OCI-LY1 (cell line): ENCODE results near the gene SGCD.

Source experiments
- H2AFZ ChIP-seq: fragments of 200-600 bp; sonication (generic), shearing (Covaris generic); 2 replicates; pipeline ENCODE4 v1.6.0; 2014; ENCODE audit warnings: antibody characterized with exemption, mild to moderate bottlenecking, low read length
- H3F3A ChIP-seq: fragments of 200-600 bp; sonication (generic), shearing (Covaris generic); 2 replicates; pipeline ENCODE4 v1.6.0; 2014; ENCODE audit warnings: mild to moderate bottlenecking, antibody characterized with exemption, low read length, moderate library complexity; ENCODE audit not compliant: insufficient read depth
- H3K27ac ChIP-seq: fragments of 200-600 bp; sonication (generic); 2 replicates; pipeline ENCODE4 v1.5.1; 2014; ENCODE audit warnings: low read length, mixed run types, mild to moderate bottlenecking, low read depth; ENCODE audit not compliant: poor library complexity, severe bottlenecking
- H3K27me3 ChIP-seq: fragments of 200-600 bp; sonication (generic); 2 replicates; pipeline ENCODE4 v1.6.0; 2014; ENCODE audit warnings: antibody characterized with exemption, mild to moderate bottlenecking, low read length, moderate library complexity; ENCODE audit not compliant: insufficient read depth
- H3K36me3 ChIP-seq: fragments of 200-600 bp; sonication (generic); 2 replicates; pipeline ENCODE4 v1.6.1; 2014; ENCODE audit warnings: mild to moderate bottlenecking, antibody characterized with exemption, low read length, moderate library complexity, mixed read lengths; ENCODE audit not compliant: insufficient read depth
- H3K4me1 ChIP-seq: fragments of 200-600 bp; sonication (generic); 2 replicates; pipeline ENCODE4 v1.5.1; 2014; ENCODE audit warnings: mild to moderate bottlenecking, low read length, moderate library complexity; ENCODE audit not compliant: insufficient read depth, severe bottlenecking
- H3K4me2 ChIP-seq: fragments of 200-600 bp; sonication (generic), shearing (Covaris generic); 2 replicates; pipeline ENCODE4 v1.6.1; 2014; ENCODE audit warnings: low read length
- H3K4me3 ChIP-seq: fragments of 200-600 bp; sonication (generic); 2 replicates; pipeline ENCODE4 v1.5.1; 2014; ENCODE audit warnings: low read length, low read depth, mild to moderate bottlenecking, mixed read lengths; ENCODE audit not compliant: poor library complexity, severe bottlenecking
- H3K79me2 ChIP-seq: fragments of 200-600 bp; shearing (Covaris generic); 2 replicates; pipeline ENCODE4 v1.6.1; 2016; ENCODE audit warnings: mixed run types, low read length, mixed read lengths; ENCODE audit not compliant: insufficient read depth
- H3K9ac ChIP-seq: fragments of 200-600 bp; sonication (generic), shearing (Covaris generic); 2 replicates; pipeline ENCODE4 v1.6.1; 2014; ENCODE audit warnings: mild to moderate bottlenecking, low read length, mixed read lengths
- H3K9me2 ChIP-seq: fragments of 200-600 bp; sonication (generic), shearing (Covaris generic); 2 replicates; pipeline ENCODE4 v1.6.1; 2014; ENCODE audit warnings: low read depth, mild to moderate bottlenecking, low read length, mixed read lengths
- H3K9me3 ChIP-seq: fragments of 200-600 bp; shearing (Covaris generic); 2 replicates; pipeline ENCODE4 v1.6.1; 2014; ENCODE audit warnings: low read length, mixed read lengths
- H4K20me1 ChIP-seq: fragments of 200-600 bp; sonication (generic), shearing (Covaris generic); 2 replicates; pipeline ENCODE4 v1.6.0; 2016; ENCODE audit warnings: mild to moderate bottlenecking, low read length; ENCODE audit not compliant: insufficient read depth
- CTCF ChIP-seq: fragments of 200-600 bp; sonication (generic), shearing (Covaris generic); IDR thresholded peaks from 2 replicates; pipeline ENCODE4 v1.5.1; 2017; ENCODE audit warnings: mild to moderate bottlenecking, antibody characterized with exemption, low read length, moderate library complexity, mixed read lengths
- EZH2 ChIP-seq: fragments of 200-600 bp; sonication (generic), shearing (Covaris generic); IDR thresholded peaks from 2 replicates; pipeline ENCODE4 v1.8.0; 2017; ENCODE audit warnings: borderline replicate concordance, mixed run types, mild to moderate bottlenecking, antibody characterized with exemption, low read length, moderate library complexity, mixed read lengths

Gene SGCD

GRCh38 chr5:156361436-156362109 is 34.6 kb downstream of the SGCD start:
- no peak for TF ChIP-seq EZH2
- TF ChIP-seq CTCF: no peak
- Histone ChIP-seq H3F3A (no peaks in the 10 kb centered on the region), H3K36me3 (no peaks in the 10 kb centered on the region), H3K79me2 (no peaks in the 10 kb centered on the region), H2AFZ (no peak overlapping the region), H3K4me3 (no peak overlapping the region), H3K4me2 (no peak overlapping the region), H3K4me1 (no peaks in the 10 kb centered on the region), H4K20me1 (no peaks in the 10 kb centered on the region), H3K9me3 (no peaks in the 10 kb centered on the region), H3K27me3 (no peaks in the 10 kb centered on the region), H3K9me2 (no peaks in the 10 kb centered on the region), H3K9ac (no peak overlapping the region), H3K27ac (no peak overlapping the region)

GRCh38 chr5:156363861-156364260 is 36.9 kb downstream of the SGCD start:
- H3F3A ChIP-seq: no peaks in the 10 kb centered on the region
- no peaks in the 10 kb centered on the region for H3K9me3 ChIP-seq
- H3K79me2 ChIP-seq: no peaks in the 10 kb centered on the region
- H2AFZ ChIP-seq: no peak overlapping the region
- no peaks in the 10 kb centered on the region for H3K9me2 ChIP-seq
- H3K9ac ChIP-seq: no peak overlapping the region
- no peaks in the 10 kb centered on the region for H3K4me1 ChIP-seq
- no peak overlapping the region for H3K4me3 ChIP-seq
- H4K20me1 ChIP-seq: no peaks in the 10 kb centered on the region
- no peaks in the 10 kb centered on the region for H3K36me3 ChIP-seq
- no peaks in the 10 kb centered on the region for H3K27me3 ChIP-seq
- H3K4me2 ChIP-seq: no peak overlapping the region
- TF ChIP-seq EZH2 (no peak), CTCF (no peak)
- H3K27ac ChIP-seq: no peak overlapping the region

GRCh38 chr5:156366521-156366920 is 39.6 kb downstream of the SGCD start:
- Histone ChIP-seq H3K4me3 (no peak overlapping the region), H3K79me2 (no peaks in the 10 kb centered on the region), H3K9me3 (no peaks in the 10 kb centered on the region), H3K4me2 (no peak overlapping the region), H3K4me1 (no peaks in the 10 kb centered on the region), H4K20me1 (no peaks in the 10 kb centered on the region), H3K36me3 (no peaks in the 10 kb centered on the region), H3K9me2 (no peaks in the 10 kb centered on the region), H3K27me3 (no peaks in the 10 kb centered on the region), H2AFZ (no peak overlapping the region), H3K27ac (no peak overlapping the region), H3F3A (no peaks in the 10 kb centered on the region), H3K9ac (no peak overlapping the region)
- TF ChIP-seq CTCF (no peak), EZH2 (no peak)
